ENCODE measurements around the gene KLF9.

Gene KLF9

DNA sequence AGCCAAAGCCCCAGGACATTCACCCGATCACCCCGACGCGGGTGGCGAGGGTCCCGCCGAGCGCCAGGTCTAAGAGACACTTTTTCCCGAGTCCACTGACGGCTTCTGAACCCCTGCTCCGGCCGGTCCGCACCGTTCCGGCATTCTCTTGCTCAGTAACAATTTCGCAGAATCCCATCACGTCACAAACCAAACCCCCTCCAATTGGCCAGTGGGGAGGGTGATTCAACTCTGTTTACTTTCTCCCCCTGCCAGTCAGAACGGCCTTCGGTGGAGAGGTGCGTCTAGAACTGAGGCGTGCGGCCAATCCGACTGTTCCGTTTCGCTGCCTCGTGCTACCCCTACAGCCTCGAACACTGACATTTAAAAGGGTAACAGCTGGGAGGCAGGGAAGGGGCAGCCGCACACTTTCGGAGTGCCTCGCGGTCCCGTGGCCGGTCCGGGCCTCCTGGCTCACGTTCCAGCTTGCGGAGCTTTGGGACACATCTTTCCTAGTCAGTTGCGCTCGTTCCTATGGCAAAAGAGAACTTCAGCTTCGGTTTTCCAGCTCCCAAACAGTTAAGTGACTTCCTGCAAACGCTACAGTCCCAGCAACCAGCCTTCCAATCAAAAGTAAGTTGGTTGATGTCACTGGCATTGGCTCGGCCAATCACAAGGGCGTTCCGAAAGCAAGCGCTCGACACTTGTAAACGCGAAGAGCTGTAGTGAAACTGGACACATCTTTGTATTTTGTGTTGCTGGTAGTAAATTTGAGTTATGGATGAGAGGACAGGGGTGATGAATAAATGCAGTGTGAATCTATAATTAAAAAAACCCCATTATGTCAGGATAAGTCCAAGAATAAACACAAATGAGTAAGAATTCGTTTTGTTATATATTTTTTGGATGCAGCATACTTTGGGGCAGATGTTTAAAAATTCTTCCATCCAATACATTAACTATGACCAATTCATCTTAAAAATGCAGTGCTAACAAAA, at the start of gene KLF9:
KLF9 (minus strand) TSS at position 859 of the 977 bp plus-strand sequence. CDS start 1,294 bp downstream, outside the sequence.
- peak; percentile 83 to 99 (median 97) for DNase-seq

- no peak for DNase-seq
Observed at GRCh38 chr9:70463877-70464276, 49.4 kb upstream of the KLF9 start.

DNA sequence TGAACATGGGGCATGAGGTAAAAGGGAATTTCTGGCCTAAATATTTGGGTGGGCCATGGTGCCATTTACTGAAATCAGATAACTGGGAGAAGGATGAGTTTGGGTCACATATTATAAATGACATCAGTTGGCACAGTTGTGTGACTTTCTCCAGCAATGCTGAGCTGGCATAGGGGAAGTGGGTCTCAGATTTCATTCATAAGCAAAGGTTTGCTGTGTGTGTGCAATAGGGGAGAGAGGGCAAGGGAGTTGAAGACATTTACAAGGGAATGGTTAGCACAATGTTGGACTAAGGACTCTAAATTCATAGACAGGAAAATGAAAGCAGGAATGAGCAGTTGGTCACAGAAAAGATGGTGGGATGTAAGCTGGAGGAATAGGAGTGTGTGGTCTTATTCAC, 47.8 kb upstream of the KLF9 start:
- no peak for DNase-seq

- DNase-seq: no peak
Observed at GRCh38 chr9:70457235-70457634, 42.8 kb upstream of the KLF9 start.

GRCh38 chr9:70455993-70456704, 41.7 kb upstream of the KLF9 start:
- DNase-seq: no peak

GRCh38 chr9:70452365-70452764, 37.9 kb upstream of the KLF9 start:
- DNase-seq: no peak

- no peak for DNase-seq
Observed at GRCh38 chr9:70451765-70452164, 37.3 kb upstream of the KLF9 start.

DNA sequence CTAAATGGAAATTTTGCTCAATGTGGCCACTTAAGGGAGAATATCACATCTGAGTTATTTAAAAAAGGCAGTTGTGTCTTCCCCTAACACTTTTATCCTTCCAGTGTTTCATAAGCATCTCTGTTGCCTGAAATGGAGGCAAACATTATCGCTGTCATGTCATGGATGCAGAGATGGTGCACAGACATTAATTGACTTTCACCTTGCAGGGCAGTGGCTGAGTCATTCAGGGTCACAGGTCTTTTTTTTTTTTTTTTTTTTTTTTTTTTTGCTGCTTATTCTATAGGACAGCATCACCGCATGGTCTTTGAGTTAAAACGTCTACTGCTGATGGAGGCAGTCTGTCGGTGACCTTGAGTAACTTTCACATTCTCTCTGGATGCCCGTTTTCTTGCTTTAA, 36.3 kb upstream of the KLF9 start:
- no peak for DNase-seq

GRCh38 chr9:70449461-70449860, 35.0 kb upstream of the KLF9 start:
- no peak for DNase-seq

GRCh38 chr9:70448919-70449318, 34.5 kb upstream of the KLF9 start:
- DNase-seq: no peak

DNA sequence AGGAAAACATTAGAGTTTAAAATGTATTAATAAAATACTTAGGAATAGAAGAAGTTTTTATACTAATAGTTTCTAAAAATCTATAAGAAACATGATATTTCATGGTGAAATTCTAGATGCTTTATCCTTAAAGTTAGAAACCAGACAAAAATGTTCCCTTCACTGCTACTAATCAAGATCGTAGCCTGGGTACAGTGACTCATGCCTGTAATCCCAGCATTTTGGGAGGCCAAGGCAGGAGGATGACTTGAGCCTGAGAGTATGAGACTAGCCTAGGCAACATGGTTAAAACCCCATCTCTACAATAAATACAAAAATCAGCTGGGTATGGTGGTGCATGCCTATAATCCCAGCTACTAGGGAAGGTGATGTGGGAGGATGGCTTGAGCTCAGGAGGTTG, 30.4 kb upstream of the KLF9 start:
- no peak for DNase-seq

DNA sequence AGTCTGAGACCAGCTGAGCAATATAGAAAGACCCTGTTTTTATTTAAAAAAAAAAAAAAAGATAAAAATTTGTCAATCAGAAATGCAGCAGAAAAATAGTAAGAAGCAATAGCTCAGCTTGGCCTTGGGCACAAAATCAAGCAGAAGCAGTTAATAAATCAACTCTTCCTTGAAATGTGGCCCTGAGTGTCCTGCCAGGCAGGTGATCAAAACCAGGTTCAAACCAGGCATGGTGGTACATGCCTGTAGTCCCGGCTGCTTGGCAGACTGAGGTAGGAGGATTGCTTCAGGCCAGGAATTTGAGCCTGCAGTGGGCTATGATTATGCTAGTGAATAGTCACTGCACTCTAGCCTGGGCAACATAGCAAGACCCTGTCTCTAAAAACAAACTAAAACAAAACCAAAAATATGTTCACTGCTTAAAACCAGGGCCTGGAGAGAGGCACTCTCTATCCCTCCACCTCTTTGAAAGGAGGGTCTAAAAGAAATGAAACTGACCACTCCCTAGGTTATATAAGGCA, 27.9 kb upstream of the KLF9 start:
- no peak for DNase-seq

GRCh38 chr9:70441622-70442021, 27.2 kb upstream of the KLF9 start:
- no peak for DNase-seq

DNA sequence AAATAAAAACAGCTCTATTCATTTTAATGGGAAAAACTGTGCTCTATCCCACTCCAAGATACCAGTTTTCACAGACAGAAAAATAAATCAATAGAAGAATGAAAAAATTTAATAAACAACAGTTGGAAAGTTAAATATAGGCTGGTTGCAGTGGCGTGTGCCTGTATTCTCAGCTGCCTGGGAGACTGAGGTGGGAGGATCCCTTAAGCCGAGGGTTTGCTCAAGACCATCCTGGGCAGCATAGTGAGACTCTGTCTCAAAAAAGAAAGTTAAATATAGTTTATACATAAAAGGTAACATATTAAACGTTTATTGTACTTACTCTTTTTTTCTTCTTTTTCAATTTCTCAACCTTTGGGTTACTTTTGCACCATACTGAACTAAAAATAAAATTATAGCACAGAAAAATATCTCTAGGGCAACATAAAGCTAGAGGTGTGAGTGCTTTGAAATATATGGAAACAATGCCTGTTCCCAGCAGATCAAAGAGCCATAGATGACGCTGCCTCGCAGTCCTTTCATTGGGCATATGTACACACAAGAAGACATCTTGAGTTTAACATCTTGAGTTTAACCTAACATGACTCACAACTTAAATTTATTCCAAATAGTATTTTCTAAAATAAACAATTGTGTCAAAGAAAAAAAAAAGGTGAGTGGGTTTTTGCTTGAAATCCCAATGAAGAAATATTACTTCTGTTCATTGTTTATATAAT, 25.7 kb upstream of the KLF9 start:
- no peak for DNase-seq

- no peak for DNase-seq
Observed at GRCh38 chr9:70438341-70438928, 24.0 kb upstream of the KLF9 start.

- no peak for DNase-seq
Observed at GRCh38 chr9:70435948-70436347, 21.5 kb upstream of the KLF9 start.

DNA sequence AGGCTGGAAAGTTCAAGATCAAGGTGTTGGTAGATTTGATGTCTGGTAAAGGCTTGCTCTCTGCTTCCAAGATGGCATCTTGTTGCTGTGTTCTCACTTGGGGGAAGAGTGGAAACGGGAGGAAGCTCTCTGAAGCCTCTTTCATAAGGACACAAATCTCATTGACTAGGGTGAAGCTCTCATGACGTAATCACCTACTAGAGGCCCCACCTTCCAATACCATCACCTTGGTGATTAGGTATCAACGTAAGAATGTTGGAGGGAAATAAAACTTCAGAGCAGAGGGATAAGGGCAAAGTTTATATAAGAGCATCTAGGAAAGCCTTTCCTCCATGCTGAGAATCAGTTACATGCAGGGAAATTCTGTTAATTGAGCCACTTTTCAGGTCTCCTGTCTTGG, 15.4 kb upstream of the KLF9 start:
- DNase-seq: no peak

DNA sequence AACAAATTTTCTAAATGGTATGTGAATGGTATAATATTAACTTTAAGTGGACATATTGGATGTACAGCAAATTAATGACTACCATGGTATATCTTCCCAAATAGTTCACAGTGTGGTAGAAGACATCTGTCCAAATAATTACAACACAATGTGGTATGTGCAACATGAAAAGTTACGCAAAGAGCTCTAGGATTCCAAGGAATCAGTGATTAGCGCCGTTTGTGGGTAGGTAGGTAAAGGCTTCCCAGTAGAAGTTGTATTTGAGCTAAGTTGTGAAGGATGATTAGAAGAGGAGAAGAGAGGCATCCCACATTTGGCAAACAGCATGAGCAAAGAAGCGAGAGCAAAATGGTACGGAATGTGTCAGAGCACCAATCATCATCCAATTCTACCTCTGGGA, 14.3 kb upstream of the KLF9 start:
- no peak for DNase-seq

- no peak for DNase-seq
Observed at GRCh38 chr9:70427161-70427945, 12.9 kb upstream of the KLF9 start.

GRCh38 chr9:70425192-70425591, 10.7 kb upstream of the KLF9 start:
- DNase-seq: no peak

- peak in 1 of 14 donors; percentile 31 for DNase-seq
Observed at GRCh38 chr9:70422371-70423043, 8.1 kb upstream of the KLF9 start.
